RWPE2 (cell line): ENCODE measurements around the gene NFU1.
"Not testable (repeated sequence)": the region's sequence is repeated elsewhere in the genome, so short reads cannot be mapped to it uniquely, and the experiment has no call there.

Experiments
- ATAC-seq: fragments of 200-7000 bp; cut with Tn5 transposase; 3 replicates; pipeline ENCODE4 v1.9.1; 2021; ENCODE audit warnings: low read depth
- DNase-seq: peaks from one replicate; pipeline ENCODE4 v3.0.0-alpha.2; 2020; ENCODE audit warnings: low spot score
- H3K27ac ChIP-seq: fragments of 450-650 bp; 2 replicates; pipeline ENCODE4 v1.5.1; 2017; ENCODE audit warnings: mild to moderate bottlenecking; ENCODE audit not compliant: poor library complexity, severe bottlenecking
- H3K27me3 ChIP-seq: fragments of 250-450 bp; sonication (Bioruptor Pico); 2 replicates; pipeline ENCODE4 v1.5.1; 2021; ENCODE audit warnings: mild to moderate bottlenecking, moderate library complexity; ENCODE audit not compliant: insufficient read depth, poor library complexity, severe bottlenecking
- H3K36me3 ChIP-seq: fragments of 250-450 bp; sonication (Bioruptor Pico); 2 replicates; pipeline ENCODE4 v1.5.1; 2020; ENCODE audit warnings: low read depth, mild to moderate bottlenecking, moderate library complexity
- H3K4me1 ChIP-seq: fragments of 250-450 bp; sonication (Bioruptor Pico); 2 replicates; pipeline ENCODE4 v1.5.1; 2021; ENCODE audit warnings: mild to moderate bottlenecking, moderate library complexity; ENCODE audit not compliant: insufficient read depth, poor library complexity, severe bottlenecking
- H3K4me3 ChIP-seq: fragments of 250-450 bp; sonication (Bioruptor Pico); 2 replicates; pipeline ENCODE4 v1.5.1; 2021; ENCODE audit warnings: mild to moderate bottlenecking, moderate library complexity; ENCODE audit not compliant: severe bottlenecking
- H3K9me3 ChIP-seq: fragments of 250-450 bp; sonication (Bioruptor Pico); 2 replicates; pipeline ENCODE4 v1.5.1; 2021; ENCODE audit warnings: mild to moderate bottlenecking, moderate library complexity; ENCODE audit not compliant: severe bottlenecking
- CTCF ChIP-seq: fragments of 450-650 bp; IDR thresholded peaks from one replicate; pipeline ENCODE4 v1.5.1; 2017; ENCODE audit warnings: mild to moderate bottlenecking, moderate library complexity; ENCODE audit not compliant: poor library complexity, severe bottlenecking

The NFU1 gene

DNA sequence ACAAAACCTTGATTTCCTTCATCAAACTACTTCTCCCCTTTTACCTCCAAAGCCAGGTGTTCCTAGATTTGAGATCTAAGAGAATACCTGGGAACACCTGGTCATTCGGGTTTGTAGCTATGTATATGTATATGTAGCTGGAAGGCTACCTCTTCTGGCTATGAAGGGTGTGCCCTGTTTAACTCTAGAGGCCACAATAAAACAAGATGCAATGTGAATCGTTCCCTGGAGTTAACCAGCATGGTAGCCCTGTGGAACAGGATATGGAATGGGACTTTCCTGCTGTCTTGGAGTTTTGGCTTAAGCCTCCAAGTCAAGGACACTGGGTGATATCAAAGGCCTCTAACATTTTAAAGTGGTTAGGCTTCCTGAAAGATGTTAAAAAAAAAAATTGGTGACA lies 17.7 kb upstream of the NFU1 start:
- Histone ChIP-seq H3K4me1 (no peaks in the 10 kb centered on the region), H3K27ac (no peak overlapping the region), H3K4me3 (no peak overlapping the region), H3K36me3 (no peaks in the 10 kb centered on the region), H3K9me3 (no peaks in the 10 kb centered on the region), H3K27me3 (no peaks in the 10 kb centered on the region)
- ATAC-seq (no peak), DNase-seq (no peak)
- no peak for TF ChIP-seq CTCF

GRCh38 chr2:69453475-69454129 lies 16.4 kb upstream of the NFU1 start:
- DNase-seq (no peak), ATAC-seq (no peak)
- H3K9me3 ChIP-seq, result no peaks in the 10 kb centered on the region
- no peak for TF ChIP-seq CTCF
- no peak overlapping the region for H3K4me3 ChIP-seq
- H3K36me3 ChIP-seq, result no peaks in the 10 kb centered on the region
- no peak overlapping the region for H3K27ac ChIP-seq
- no peaks in the 10 kb centered on the region for H3K27me3 ChIP-seq
- H3K4me1 ChIP-seq, result no peaks in the 10 kb centered on the region

DNA sequence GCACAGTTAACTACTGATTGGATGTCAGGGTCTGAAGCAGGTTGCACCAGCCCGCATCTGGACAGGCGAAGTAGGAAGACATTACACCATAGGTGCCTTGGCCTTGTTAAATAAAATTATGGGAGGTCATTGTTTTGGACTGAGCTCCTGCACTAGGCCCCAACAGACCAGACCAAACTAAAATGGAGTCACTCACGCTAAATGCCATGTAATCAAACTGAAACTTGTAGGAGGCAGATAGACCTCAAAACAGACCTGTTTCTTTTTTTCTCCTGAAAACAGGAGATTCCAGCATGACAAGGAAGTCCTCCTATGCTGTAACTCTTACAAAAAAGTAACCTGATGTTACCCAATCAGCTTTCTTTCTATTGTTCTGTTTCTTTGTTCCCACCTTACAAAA lies 15.5 kb upstream of the NFU1 start:
- H3K9me3 ChIP-seq, result no peaks in the 10 kb centered on the region
- H3K36me3 ChIP-seq, result no peaks in the 10 kb centered on the region
- no peak for DNase-seq
- H3K27me3 ChIP-seq, result no peaks in the 10 kb centered on the region
- H3K27ac ChIP-seq, result no peak overlapping the region
- H3K4me1 ChIP-seq, result no peaks in the 10 kb centered on the region
- no peak overlapping the region for H3K4me3 ChIP-seq
- no peak for TF ChIP-seq CTCF
- ATAC-seq, result no peak

- no peak for TF ChIP-seq CTCF
- Histone ChIP-seq H3K27me3 (no peaks in the 10 kb centered on the region), H3K4me1 (no peaks in the 10 kb centered on the region), H3K36me3 (no peaks in the 10 kb centered on the region), H3K27ac (no peak overlapping the region), H3K9me3 (no peaks in the 10 kb centered on the region), H3K4me3 (no peak overlapping the region)
- DNase-seq (no peak), ATAC-seq (no peak)
Observed at GRCh38 chr2:69450735-69451416, 13.6 kb upstream of the NFU1 start.

DNA sequence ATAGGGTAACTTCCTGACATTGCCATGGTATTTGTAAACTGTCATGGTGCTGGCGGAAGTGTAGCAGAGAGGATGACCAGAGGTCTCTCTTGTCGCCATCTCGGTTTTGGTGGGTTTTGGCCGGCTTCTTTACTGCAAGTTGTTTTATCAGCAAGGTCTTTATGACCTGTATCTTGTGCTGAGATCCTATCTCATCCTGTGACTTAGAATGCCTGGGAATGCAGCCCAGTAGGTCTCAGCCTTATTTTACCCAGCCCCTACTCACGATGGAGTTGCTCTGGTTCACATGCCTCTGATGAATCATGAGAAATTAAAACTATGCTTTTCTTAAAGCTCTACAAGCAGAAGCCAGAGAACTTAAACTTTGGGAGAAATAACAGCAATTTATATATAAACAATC lies 12.7 kb upstream of the NFU1 start:
- H3K27ac ChIP-seq, result no peak overlapping the region
- no peak for TF ChIP-seq CTCF
- H3K4me3 ChIP-seq, result no peak overlapping the region
- DNase-seq (no peak), ATAC-seq (no peak)
- H3K4me1 ChIP-seq, result no peaks in the 10 kb centered on the region
- H3K36me3 ChIP-seq, result no peaks in the 10 kb centered on the region
- H3K27me3 ChIP-seq, result no peaks in the 10 kb centered on the region
- no peaks in the 10 kb centered on the region for H3K9me3 ChIP-seq

GRCh38 chr2:69443673-69444072 lies 6.4 kb upstream of the NFU1 start:
- not testable (repeated sequence) for H3K4me1 ChIP-seq, H3K27ac ChIP-seq, ATAC-seq, DNase-seq, H3K4me3 ChIP-seq, H3K9me3 ChIP-seq, H3K27me3 ChIP-seq, H3K36me3 ChIP-seq

DNA sequence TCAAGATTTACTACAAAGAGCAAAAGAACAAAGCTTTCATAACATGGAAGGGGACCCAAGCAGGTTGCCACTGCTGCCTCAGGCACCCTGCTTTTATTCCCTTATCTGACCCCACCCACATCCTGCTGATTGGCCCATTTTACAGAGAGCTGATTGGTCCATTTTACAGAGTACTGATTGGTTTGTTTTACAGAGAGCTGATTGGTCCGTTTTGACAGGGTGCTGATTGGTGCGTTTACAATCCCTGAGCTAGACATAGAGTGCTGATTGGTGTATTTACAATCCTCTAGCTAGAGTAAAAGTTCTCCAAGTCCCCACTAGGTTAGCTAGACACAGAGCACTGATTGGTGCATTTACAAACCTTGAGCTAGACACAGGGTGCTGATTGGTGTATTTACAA lies 2.3 kb upstream of the NFU1 start:
- not testable (repeated sequence) for H3K27me3 ChIP-seq, H3K4me1 ChIP-seq, DNase-seq, H3K27ac ChIP-seq, H3K4me3 ChIP-seq, ATAC-seq, H3K36me3 ChIP-seq, H3K9me3 ChIP-seq
